HepG2 (cell line): Measurements from ENCODE around the gene TST. TPM values are rescaled to one million over a fixed set of nuclear protein-coding genes. Genes with fewer than 3 reads are reported as not detected.

ENCODE experiments used
- CEBPG ChIP-seq: IDR thresholded peaks from 2 replicates; pipeline ENCODE4 v1.6.1; 2016
- KDM5B ChIP-seq: sonication (generic); formaldehyde crosslinking; IDR thresholded peaks from 2 replicates; pipeline ENCODE4 v1.4.0; 2020; ENCODE audit warnings: missing genetic modification reagents, mild to moderate bottlenecking, borderline replicate concordance
- RCOR2 ChIP-seq: IDR thresholded peaks from 2 replicates; pipeline ENCODE4 v1.6.1; 2016; ENCODE audit warnings: missing biosample characterization, missing genetic modification reagents
- TARDBP ChIP-seq: sonication (generic); formaldehyde crosslinking; IDR thresholded peaks from 2 replicates; pipeline ENCODE4 v1.8.0; 2022; ENCODE audit warnings: mild to moderate bottlenecking, missing genetic modification reagents
- TBX3 ChIP-seq: fragments of 450-650 bp; IDR thresholded peaks from 2 replicates; pipeline ENCODE4 v1.6.1; 2017; ENCODE audit warnings: antibody characterized with exemption, mild to moderate bottlenecking, inconsistent platforms, borderline replicate concordance
- ZBTB7A ChIP-seq: sonication (generic); formaldehyde crosslinking; IDR thresholded peaks from 2 replicates; pipeline ENCODE4 v1.8.0; 2022; ENCODE audit warnings: mild to moderate bottlenecking, missing genetic modification reagents
- ZNF556 ChIP-seq: sonication (generic); formaldehyde crosslinking; IDR thresholded peaks from 2 replicates; pipeline ENCODE4 v1.4.0; 2020; ENCODE audit warnings: mild to moderate bottlenecking, missing genetic modification reagents, borderline replicate concordance
- ZNF557 ChIP-seq: sonication (generic); formaldehyde crosslinking; IDR thresholded peaks from 2 replicates; pipeline ENCODE4 v1.4.0; 2020; ENCODE audit warnings: missing genetic modification reagents
- polyA plus RNA-seq, 8 experiments: library from polyadenylated mRNA; depleted of rRNA in 3 of 8; stranded (reverse) in 7 of 8; unstranded in 1 of 8; fragments of >200 nt; fragmentation: Illumina TruSeq in 4 of 8; extraction: Trizol in 4 of 8; gene quantifications; 2 replicates each; pipeline versions ENCODE4 v1.2.1 to v1.2.3, GENCODE V29; 2011 to 2016; ENCODE audit warnings: low read depth in 4 of 8, missing spikeins in 1 of 8, mixed read lengths in 1 of 8; ENCODE audit not compliant: insufficient read depth in 1 of 8
- total RNA-seq, 5 experiments: library from RNA; depleted of rRNA; stranded (reverse); fragments of >200 nt; fragmentation: Illumina TruSeq; extraction: Trizol; gene quantifications; 2 replicates each; pipeline ENCODE4 v1.2.3, GENCODE V29; 2016; ENCODE audit warnings: low read depth in 1 of 5
- TF ChIP-seq, protein P1 (sequence below): sonication (generic); formaldehyde crosslinking; IDR thresholded peaks from 2 replicates; pipeline ENCODE4 v1.4.0; 2020; ENCODE audit warnings: missing genetic modification reagents
- TF ChIP-seq, protein P2 (sequence below), 2 experiments: fragments of 450-650 bp in 1 of 2; sonication (generic) in 1 of 2; formaldehyde crosslinking; IDR thresholded peaks; 2 replicates each; pipeline versions ENCODE4 v1.5.0 to v1.8.0; 2020 to 2022; ENCODE audit warnings: mild to moderate bottlenecking in 1 of 2, missing genetic modification reagents in 1 of 2
- TF ChIP-seq, protein P3 (sequence below): sonication (generic); formaldehyde crosslinking; IDR thresholded peaks from 2 replicates; pipeline ENCODE4 v1.4.0; 2020; ENCODE audit warnings: low read depth, mild to moderate bottlenecking, missing genetic modification reagents
- TF ChIP-seq, protein P4 (sequence below): sonication (generic); formaldehyde crosslinking; IDR thresholded peaks from 2 replicates; pipeline ENCODE4 v1.9.0; 2021; ENCODE audit warnings: mild to moderate bottlenecking, missing genetic modification reagents

TST gene
- total and polyA plus RNA-seq, 2 of the 13 experiments (the other 11 are each of a cell fraction or from before 2014, with no cell fraction given) = 44.6 to 63.6 TPM

DNA sequence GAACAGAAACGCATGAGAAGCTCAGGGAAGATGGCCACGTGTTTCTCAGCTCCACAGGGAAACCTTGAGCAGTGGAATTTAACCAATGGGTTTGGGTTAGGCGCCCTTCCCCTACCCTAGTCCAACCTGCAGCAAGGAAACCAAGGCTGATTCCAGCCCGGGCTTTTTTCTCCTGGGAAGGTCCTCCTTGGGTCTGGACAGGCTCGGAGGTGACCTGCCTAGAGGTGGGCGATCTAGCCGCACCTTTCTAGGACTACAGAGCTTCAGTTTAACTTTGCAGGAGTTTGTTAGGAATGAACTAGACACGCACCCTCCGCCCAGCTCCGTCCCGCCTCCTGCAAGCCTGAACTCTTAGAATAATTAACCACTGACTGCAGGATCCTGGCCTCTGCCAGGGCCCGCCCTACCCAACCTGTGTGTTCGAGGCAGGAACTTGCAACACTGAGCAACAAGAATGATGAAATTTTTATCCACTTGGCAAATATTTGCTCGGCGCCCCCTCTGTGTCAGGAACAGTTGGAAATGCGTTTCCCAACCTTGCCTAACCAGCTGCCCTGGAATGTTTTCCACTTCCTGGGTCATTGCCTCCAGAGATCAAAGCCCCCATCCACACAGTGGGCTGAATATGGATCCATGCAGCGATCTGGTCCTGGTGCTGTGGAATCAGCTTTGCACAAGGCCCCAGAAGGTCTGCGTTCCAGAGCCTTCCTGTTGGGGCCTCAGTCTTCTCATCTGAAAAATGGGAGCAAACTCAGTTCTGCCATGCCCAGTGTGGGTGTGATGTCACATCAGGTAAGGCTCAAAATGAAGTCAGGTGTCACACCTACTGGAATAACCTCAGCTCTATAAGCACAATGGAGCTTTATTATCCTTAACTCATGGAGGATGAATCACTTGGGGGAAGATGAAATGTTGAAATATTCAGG is 13.6 kb upstream of the TST start (continued):
- TF ChIP-seq, protein P1, sequence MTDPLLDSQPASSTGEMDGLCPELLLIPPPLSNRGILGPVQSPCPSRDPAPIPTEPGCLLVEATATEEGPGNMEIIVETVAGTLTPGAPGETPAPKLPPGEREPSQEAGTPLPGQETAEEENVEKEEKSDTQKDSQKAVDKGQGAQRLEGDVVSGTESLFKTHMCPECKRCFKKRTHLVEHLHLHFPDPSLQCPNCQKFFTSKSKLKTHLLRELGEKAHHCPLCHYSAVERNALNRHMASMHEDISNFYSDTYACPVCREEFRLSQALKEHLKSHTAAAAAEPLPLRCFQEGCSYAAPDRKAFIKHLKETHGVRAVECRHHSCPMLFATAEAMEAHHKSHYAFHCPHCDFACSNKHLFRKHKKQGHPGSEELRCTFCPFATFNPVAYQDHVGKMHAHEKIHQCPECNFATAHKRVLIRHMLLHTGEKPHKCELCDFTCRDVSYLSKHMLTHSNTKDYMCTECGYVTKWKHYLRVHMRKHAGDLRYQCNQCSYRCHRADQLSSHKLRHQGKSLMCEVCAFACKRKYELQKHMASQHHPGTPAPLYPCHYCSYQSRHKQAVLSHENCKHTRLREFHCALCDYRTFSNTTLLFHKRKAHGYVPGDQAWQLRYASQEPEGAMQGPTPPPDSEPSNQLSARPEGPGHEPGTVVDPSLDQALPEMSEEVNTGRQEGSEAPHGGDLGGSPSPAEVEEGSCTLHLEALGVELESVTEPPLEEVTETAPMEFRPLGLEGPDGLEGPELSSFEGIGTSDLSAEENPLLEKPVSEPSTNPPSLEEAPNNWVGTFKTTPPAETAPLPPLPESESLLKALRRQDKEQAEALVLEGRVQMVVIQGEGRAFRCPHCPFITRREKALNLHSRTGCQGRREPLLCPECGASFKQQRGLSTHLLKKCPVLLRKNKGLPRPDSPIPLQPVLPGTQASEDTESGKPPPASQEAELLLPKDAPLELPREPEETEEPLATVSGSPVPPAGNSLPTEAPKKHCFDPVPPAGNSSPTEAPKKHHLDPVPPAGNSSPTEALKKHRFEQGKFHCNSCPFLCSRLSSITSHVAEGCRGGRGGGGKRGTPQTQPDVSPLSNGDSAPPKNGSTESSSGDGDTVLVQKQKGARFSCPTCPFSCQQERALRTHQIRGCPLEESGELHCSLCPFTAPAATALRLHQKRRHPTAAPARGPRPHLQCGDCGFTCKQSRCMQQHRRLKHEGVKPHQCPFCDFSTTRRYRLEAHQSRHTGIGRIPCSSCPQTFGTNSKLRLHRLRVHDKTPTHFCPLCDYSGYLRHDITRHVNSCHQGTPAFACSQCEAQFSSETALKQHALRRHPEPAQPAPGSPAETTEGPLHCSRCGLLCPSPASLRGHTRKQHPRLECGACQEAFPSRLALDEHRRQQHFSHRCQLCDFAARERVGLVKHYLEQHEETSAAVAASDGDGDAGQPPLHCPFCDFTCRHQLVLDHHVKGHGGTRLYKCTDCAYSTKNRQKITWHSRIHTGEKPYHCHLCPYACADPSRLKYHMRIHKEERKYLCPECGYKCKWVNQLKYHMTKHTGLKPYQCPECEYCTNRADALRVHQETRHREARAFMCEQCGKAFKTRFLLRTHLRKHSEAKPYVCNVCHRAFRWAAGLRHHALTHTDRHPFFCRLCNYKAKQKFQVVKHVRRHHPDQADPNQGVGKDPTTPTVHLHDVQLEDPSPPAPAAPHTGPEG (CRISPR knock-in tag) = peak; percentile 54; the same call in 1 of the 2 replicates
- TF ChIP-seq, protein P2, sequence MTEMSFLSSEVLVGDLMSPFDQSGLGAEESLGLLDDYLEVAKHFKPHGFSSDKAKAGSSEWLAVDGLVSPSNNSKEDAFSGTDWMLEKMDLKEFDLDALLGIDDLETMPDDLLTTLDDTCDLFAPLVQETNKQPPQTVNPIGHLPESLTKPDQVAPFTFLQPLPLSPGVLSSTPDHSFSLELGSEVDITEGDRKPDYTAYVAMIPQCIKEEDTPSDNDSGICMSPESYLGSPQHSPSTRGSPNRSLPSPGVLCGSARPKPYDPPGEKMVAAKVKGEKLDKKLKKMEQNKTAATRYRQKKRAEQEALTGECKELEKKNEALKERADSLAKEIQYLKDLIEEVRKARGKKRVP (CRISPR knock-in tag; IDR thresholded peaks at IDR 0.05) = peak in 1 of 2 experiments; percentile 99; a peak in 2 of 4 replicates
- TF ChIP-seq TBX3 = peak; percentile 72; the same call in 1 of the 2 replicates
- peak; percentile 100 for TF ChIP-seq RCOR2 (CRISPR knock-in tag)
- peak; percentile 98 for TF ChIP-seq CEBPG (CRISPR knock-in tag)
- TF ChIP-seq TARDBP = peak; percentile 99
- TF ChIP-seq, protein P3, sequence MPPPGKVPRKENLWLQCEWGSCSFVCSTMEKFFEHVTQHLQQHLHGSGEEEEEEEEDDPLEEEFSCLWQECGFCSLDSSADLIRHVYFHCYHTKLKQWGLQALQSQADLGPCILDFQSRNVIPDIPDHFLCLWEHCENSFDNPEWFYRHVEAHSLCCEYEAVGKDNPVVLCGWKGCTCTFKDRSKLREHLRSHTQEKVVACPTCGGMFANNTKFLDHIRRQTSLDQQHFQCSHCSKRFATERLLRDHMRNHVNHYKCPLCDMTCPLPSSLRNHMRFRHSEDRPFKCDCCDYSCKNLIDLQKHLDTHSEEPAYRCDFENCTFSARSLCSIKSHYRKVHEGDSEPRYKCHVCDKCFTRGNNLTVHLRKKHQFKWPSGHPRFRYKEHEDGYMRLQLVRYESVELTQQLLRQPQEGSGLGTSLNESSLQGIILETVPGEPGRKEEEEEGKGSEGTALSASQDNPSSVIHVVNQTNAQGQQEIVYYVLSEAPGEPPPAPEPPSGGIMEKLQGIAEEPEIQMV (CRISPR knock-in tag) = no peak
- TF ChIP-seq ZBTB7A = peak; percentile 98
- TF ChIP-seq, protein P4, sequence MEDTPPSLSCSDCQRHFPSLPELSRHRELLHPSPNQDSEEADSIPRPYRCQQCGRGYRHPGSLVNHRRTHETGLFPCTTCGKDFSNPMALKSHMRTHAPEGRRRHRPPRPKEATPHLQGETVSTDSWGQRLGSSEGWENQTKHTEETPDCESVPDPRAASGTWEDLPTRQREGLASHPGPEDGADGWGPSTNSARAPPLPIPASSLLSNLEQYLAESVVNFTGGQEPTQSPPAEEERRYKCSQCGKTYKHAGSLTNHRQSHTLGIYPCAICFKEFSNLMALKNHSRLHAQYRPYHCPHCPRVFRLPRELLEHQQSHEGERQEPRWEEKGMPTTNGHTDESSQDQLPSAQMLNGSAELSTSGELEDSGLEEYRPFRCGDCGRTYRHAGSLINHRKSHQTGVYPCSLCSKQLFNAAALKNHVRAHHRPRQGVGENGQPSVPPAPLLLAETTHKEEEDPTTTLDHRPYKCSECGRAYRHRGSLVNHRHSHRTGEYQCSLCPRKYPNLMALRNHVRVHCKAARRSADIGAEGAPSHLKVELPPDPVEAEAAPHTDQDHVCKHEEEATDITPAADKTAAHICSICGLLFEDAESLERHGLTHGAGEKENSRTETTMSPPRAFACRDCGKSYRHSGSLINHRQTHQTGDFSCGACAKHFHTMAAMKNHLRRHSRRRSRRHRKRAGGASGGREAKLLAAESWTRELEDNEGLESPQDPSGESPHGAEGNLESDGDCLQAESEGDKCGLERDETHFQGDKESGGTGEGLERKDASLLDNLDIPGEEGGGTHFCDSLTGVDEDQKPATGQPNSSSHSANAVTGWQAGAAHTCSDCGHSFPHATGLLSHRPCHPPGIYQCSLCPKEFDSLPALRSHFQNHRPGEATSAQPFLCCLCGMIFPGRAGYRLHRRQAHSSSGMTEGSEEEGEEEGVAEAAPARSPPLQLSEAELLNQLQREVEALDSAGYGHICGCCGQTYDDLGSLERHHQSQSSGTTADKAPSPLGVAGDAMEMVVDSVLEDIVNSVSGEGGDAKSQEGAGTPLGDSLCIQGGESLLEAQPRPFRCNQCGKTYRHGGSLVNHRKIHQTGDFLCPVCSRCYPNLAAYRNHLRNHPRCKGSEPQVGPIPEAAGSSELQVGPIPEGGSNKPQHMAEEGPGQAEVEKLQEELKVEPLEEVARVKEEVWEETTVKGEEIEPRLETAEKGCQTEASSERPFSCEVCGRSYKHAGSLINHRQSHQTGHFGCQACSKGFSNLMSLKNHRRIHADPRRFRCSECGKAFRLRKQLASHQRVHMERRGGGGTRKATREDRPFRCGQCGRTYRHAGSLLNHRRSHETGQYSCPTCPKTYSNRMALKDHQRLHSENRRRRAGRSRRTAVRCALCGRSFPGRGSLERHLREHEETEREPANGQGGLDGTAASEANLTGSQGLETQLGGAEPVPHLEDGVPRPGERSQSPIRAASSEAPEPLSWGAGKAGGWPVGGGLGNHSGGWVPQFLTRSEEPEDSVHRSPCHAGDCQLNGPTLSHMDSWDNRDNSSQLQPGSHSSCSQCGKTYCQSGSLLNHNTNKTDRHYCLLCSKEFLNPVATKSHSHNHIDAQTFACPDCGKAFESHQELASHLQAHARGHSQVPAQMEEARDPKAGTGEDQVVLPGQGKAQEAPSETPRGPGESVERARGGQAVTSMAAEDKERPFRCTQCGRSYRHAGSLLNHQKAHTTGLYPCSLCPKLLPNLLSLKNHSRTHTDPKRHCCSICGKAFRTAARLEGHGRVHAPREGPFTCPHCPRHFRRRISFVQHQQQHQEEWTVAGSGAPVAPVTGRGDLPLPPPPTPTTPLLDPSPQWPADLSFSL (CRISPR knock-in tag) = no peak
- peak; percentile 59; the same call in 1 of the 2 replicates for TF ChIP-seq KDM5B
- TF ChIP-seq ZNF556 = peak; percentile 67; the same call in 1 of the 2 replicates
- TF ChIP-seq ZNF557 = no peak; the same call in 1 of the 2 replicates
